Measurements from ENCODE around the gene SLC10A4.
A peak's percentile ranks its signal among the peaks of the same experiment; 100 is the strongest.

The SLC10A4 gene

GRCh38 chr4:48483006-48483776, at the start of gene SLC10A4:
Gene SLC10A4 (plus strand): TSS chr4:48483343. CDS start chr4:48483562, 219 bp downstream.
- TF ChIP-seq GATA2 (IDR thresholded peaks at IDR 0.05; ENCODE audit: low read depth, low read length) (peak; percentile 23; the same call in 1 of the 2 replicates), GATA3 (IDR thresholded peaks at IDR 0.05; ENCODE audit: low read depth, low read length) (no peak)

- no peak for TF ChIP-seq GATA2 (IDR thresholded peaks at IDR 0.05; ENCODE audit: low read depth, low read length)
- TF ChIP-seq GATA3 (IDR thresholded peaks at IDR 0.05; ENCODE audit: low read depth, low read length) = no peak
Observed at GRCh38 chr4:48436318-48436717, 46.8 kb upstream of the SLC10A4 start.

GRCh38 chr4:48439988-48440387, 43.2 kb upstream of the SLC10A4 start:
- TF ChIP-seq GATA2 (IDR thresholded peaks at IDR 0.05; ENCODE audit: low read depth, low read length) (no peak), GATA3 (IDR thresholded peaks at IDR 0.05; ENCODE audit: low read depth, low read length) (no peak)

GRCh38 chr4:48445704-48446103, 37.4 kb upstream of the SLC10A4 start:
- TF ChIP-seq GATA2 (IDR thresholded peaks at IDR 0.05; ENCODE audit: low read depth, low read length) (no peak), GATA3 (IDR thresholded peaks at IDR 0.05; ENCODE audit: low read depth, low read length) (no peak)

GRCh38 chr4:48446642-48447041, 36.5 kb upstream of the SLC10A4 start:
- no peak for TF ChIP-seq GATA2 (IDR thresholded peaks at IDR 0.05; ENCODE audit: low read depth, low read length)
- no peak for TF ChIP-seq GATA3 (IDR thresholded peaks at IDR 0.05; ENCODE audit: low read depth, low read length)

GRCh38 chr4:48449151-48449550, 34.0 kb upstream of the SLC10A4 start:
- TF ChIP-seq GATA2 (IDR thresholded peaks at IDR 0.05; ENCODE audit: low read depth, low read length) (no peak), GATA3 (IDR thresholded peaks at IDR 0.05; ENCODE audit: low read depth, low read length) (no peak)

- TF ChIP-seq GATA3 (IDR thresholded peaks at IDR 0.05; ENCODE audit: low read depth, low read length) (no peak), GATA2 (IDR thresholded peaks at IDR 0.05; ENCODE audit: low read depth, low read length) (no peak)
Observed at GRCh38 chr4:48450740-48451139, 32.4 kb upstream of the SLC10A4 start.

GRCh38 chr4:48454591-48454990, 28.6 kb upstream of the SLC10A4 start:
- TF ChIP-seq GATA2 (IDR thresholded peaks at IDR 0.05; ENCODE audit: low read depth, low read length) = 0 out of 2 replicates have a peak, but pooled peaks have one; percentile 13
- TF ChIP-seq GATA3 (IDR thresholded peaks at IDR 0.05; ENCODE audit: low read depth, low read length) = no peak

GRCh38 chr4:48461000-48461399, 22.1 kb upstream of the SLC10A4 start:
- TF ChIP-seq GATA3 (IDR thresholded peaks at IDR 0.05; ENCODE audit: low read depth, low read length) (no peak), GATA2 (IDR thresholded peaks at IDR 0.05; ENCODE audit: low read depth, low read length) (no peak)

- TF ChIP-seq GATA2 (IDR thresholded peaks at IDR 0.05; ENCODE audit: low read depth, low read length) = peak; percentile 53
- TF ChIP-seq GATA3 (IDR thresholded peaks at IDR 0.05; ENCODE audit: low read depth, low read length) = 0 out of 2 replicates have a peak, but pooled peaks have one; percentile 28
Observed at GRCh38 chr4:48462363-48462762, 20.8 kb upstream of the SLC10A4 start.

- no peak for TF ChIP-seq GATA3 (IDR thresholded peaks at IDR 0.05; ENCODE audit: low read depth, low read length)
Observed at GRCh38 chr4:48467442-48467841, 15.7 kb upstream of the SLC10A4 start.

GRCh38 chr4:48467891-48468290, 15.3 kb upstream of the SLC10A4 start:
- TF ChIP-seq GATA2 (IDR thresholded peaks at IDR 0.05; ENCODE audit: low read depth, low read length) (peak; percentile 71), GATA3 (IDR thresholded peaks at IDR 0.05; ENCODE audit: low read depth, low read length) (0 out of 2 replicates have a peak, but pooled peaks have one; percentile 46)

GRCh38 chr4:48470137-48470536, 13.0 kb upstream of the SLC10A4 start:
- TF ChIP-seq GATA2 (IDR thresholded peaks at IDR 0.05; ENCODE audit: low read depth, low read length) (no peak), GATA3 (IDR thresholded peaks at IDR 0.05; ENCODE audit: low read depth, low read length) (peak; percentile 36; the same call in 1 of the 2 replicates)

GRCh38 chr4:48470570-48470969, 12.6 kb upstream of the SLC10A4 start:
- TF ChIP-seq GATA3 (IDR thresholded peaks at IDR 0.05; ENCODE audit: low read depth, low read length) (0 out of 2 replicates have a peak, but pooled peaks have one; percentile 1), GATA2 (IDR thresholded peaks at IDR 0.05; ENCODE audit: low read depth, low read length) (no peak)

- TF ChIP-seq GATA2 (IDR thresholded peaks at IDR 0.05; ENCODE audit: low read depth, low read length) (no peak), GATA3 (IDR thresholded peaks at IDR 0.05; ENCODE audit: low read depth, low read length) (no peak)
Observed at GRCh38 chr4:48472794-48473193, 10.3 kb upstream of the SLC10A4 start.
